ENCODE results near the gene RBMX. TPM values are rescaled to one million over a fixed set of nuclear protein-coding genes. Genes with fewer than 3 reads are reported as not detected.

Gene RBMX
- total and polyA plus RNA-seq, 2 donors (not counting 3 experiments of a cell fraction or from before 2014, with no cell fraction given), result 117 to 235 TPM

GRCh38 chrX:136880003-136880451 is 498 bp downstream of the RBMX start:
- Histone ChIP-seq H3K27ac (ENCODE audit: insufficient read depth, low read depth, low read length) (peak overlapping the region; percentile 94), H3K9ac (replicated peaks; ENCODE audit: extremely low read depth, insufficient read depth, low read length) (peak overlapping the region; percentile 95), H3K79me2 (ENCODE audit: control insufficient read depth, insufficient read depth, low read length) (peaks cover 52% of the 10 kb centered on the region), H3K9me1 (replicated peaks; ENCODE audit: control insufficient read depth, extremely low read depth, insufficient read depth, low read length) (no peaks in the 10 kb centered on the region), H3K4me2 (ENCODE audit: insufficient read depth, low read length) (peak overlapping the region; percentile 77), H3K4me3 (replicated peaks in 1 of 3; ENCODE audit: insufficient read depth in 1 of 3, low read depth in 1 of 3, low read length in 3 of 3) (peak overlapping the region; percentile 91 to 100 (median 99)), H4K20me1 (replicated peaks; ENCODE audit: control insufficient read depth, extremely low read depth, insufficient read depth, low read length) (no peaks in the 10 kb centered on the region), H3K27me3 (ENCODE audit: control insufficient read depth in 2 of 2, insufficient read depth in 2 of 2, low read length in 2 of 2) (no peaks in the 10 kb centered on the region), H3K4me1 (ENCODE audit: control insufficient read depth, extremely low read depth, insufficient read depth, low read length) (peaks cover 6% of the 10 kb centered on the region), H3K9me3 (replicated peaks; ENCODE audit: control insufficient read depth, insufficient read depth, low read length) (no peaks in the 10 kb centered on the region), H2AFZ (ENCODE audit: low read depth, low read length) (no peak overlapping the region), H3K36me3 (ENCODE audit: control insufficient read depth in 2 of 2, extremely low read depth in 1 of 2, insufficient read depth in 2 of 2, low read length in 2 of 2) (peaks cover 0 to 6% of the 10 kb centered on the region in 2 experiments)
- dilution Hi-C loops (cut with MboI; ENCODE audit: extremely low pct_ligation_motif_present, low sequenced_read_pairs) (no loop called here), intact Hi-C loops (cut with micrococcal nuclease) (loop anchor here (1.0 kb wide), 2 partner anchors 30 to 45 kb away; no protein-coding TSS in a partner anchor)
- ChIA-PET POLR2A (interaction anchor here (0.7 to 1.3 kb wide), 11 partner anchors 9 to 83 kb away, joined by 3 to 18 read pairs (median 4); no protein-coding TSS in a partner anchor), CTCF (interaction anchor here (1.0 to 1.4 kb wide), 3 partner anchors 29 to 45 kb away, joined by 4 to 7 read pairs (median 4); no protein-coding TSS in a partner anchor)
- no peak for TF ChIP-seq POLR2A (IDR thresholded peaks at IDR 0.05; ENCODE audit: low read depth, low read length)
- TF ChIP-seq MAX (IDR thresholded peaks at IDR 0.05; ENCODE audit: insufficient read depth, insufficient read length), result no peak
- no peak for TF ChIP-seq POLR2AphosphoS5 (IDR thresholded peaks at IDR 0.05; ENCODE audit: insufficient read depth, low read depth, low read length)
- no peak for TF ChIP-seq FOS (IDR thresholded peaks at IDR 0.05; ENCODE audit: borderline replicate concordance, insufficient read depth, low read length)
- TF ChIP-seq CTCF (IDR thresholded peaks at IDR 0.05; ENCODE audit: extremely low read depth in 1 of 2, insufficient read depth in 1 of 2, low read depth in 1 of 2, low read length in 2 of 2), result no peak
- TF ChIP-seq MYC (IDR thresholded peaks at IDR 0.05; ENCODE audit: low read depth, low read length), result no peak
- DNase-seq (ENCODE audit: low read depth, low spot score) (no peak), FAIRE-seq (peak; percentile 18)
- TSS peak; percentile 72 for BruUV-seq (replicated peaks)

Data from endothelial cell of umbilical vein (primary cell).